GDM1 (cell line): ENCODE measurements around the gene RAB28.
"Not testable (repeated sequence)": the region's sequence is repeated elsewhere in the genome, so short reads cannot be mapped to it uniquely, and the experiment has no call there.

Experiments used
- DNase-seq: peaks from one replicate; lab custom pipeline; 2025; lab: John Stamatoyannopoulos, UW

RAB28 gene

GRCh38 chr4:13449590-13449989 lies 34.5 kb downstream of the RAB28 start:
- DNase-seq, result no peak

GRCh38 chr4:13445841-13446790 lies 38.0 kb downstream of the RAB28 start:
- DNase-seq, result no peak

- DNase-seq, result no peak
These were observed 42.6 kb downstream of the RAB28 start for GRCh38 chr4:13441506-13441905.

DNA sequence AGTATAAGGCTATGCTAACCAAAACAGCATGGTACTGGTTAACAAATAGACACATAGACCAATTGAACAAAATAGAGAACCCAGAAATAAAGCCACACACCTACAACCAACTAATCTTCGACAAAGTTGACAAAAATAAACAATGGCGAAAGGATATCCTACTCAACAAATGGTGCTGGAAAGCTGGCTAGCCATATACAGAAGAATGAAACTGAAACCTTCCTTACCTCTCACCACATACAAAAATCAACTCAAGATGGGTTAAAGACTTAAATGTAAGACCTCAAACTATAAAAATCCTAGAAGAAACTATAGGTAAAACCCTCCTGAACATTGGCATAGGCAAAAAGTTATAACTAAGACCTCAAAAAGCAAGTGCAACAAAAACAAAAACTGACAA lies 47.2 kb downstream of the RAB28 start:
- no peak for DNase-seq

DNA sequence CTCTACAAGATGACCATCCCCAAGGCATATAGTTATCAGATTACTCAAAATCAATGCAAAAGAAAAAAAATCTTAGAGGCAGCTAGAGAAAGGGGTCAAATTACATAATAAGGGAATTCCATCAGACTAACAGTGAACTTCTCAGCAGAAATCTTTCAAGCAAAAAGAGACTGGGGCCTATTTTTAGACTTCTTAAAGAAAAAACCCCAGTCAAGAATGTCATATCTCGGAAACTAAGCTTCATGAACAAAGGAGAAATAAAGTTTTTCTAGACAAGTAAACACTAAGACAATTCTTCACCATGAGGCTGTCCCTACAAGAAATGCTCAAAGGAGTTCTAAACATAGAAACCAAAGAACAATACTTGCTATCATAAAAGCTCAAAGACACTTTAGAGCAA lies 51.7 kb downstream of the RAB28 start:
- no peak for DNase-seq

- DNase-seq, result no peak
These were observed 53.1 kb downstream of the RAB28 start for GRCh38 chr4:13430834-13431568.

DNA sequence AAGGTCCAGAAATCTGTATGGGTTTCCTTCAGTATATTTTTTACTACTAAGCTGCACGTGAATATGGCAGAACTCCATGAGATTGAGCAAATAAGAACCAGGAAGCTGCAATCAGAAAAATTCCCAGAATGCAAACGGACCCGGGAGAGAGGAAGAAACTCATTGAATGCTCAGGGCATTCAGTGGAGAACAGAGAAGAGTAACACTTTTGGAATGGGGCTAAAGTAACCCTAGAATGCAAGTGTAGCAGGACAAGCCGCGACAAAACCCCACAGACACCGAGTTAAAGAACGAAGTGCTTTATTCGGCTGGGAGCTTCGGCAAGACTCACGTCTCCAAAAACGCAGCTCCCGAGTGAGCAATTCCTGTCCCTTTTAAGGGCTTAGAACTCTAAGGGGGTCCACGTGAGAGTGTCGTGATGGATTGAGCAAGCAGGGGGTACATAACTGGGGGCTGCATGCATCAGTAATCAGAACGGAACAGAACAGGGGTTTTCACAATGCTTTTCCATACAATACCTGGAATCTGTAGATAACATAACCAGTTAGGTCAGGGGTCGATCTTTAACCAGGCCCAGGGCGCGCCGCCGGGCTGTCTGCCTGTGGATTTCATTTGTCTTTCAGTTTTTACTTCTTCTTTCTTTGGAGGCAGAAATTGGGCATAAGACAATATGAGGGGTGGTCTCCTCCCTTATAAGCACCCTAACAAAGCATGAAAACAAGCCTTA lies 56.4 kb downstream of the RAB28 start:
- DNase-seq, result no peak

DNA sequence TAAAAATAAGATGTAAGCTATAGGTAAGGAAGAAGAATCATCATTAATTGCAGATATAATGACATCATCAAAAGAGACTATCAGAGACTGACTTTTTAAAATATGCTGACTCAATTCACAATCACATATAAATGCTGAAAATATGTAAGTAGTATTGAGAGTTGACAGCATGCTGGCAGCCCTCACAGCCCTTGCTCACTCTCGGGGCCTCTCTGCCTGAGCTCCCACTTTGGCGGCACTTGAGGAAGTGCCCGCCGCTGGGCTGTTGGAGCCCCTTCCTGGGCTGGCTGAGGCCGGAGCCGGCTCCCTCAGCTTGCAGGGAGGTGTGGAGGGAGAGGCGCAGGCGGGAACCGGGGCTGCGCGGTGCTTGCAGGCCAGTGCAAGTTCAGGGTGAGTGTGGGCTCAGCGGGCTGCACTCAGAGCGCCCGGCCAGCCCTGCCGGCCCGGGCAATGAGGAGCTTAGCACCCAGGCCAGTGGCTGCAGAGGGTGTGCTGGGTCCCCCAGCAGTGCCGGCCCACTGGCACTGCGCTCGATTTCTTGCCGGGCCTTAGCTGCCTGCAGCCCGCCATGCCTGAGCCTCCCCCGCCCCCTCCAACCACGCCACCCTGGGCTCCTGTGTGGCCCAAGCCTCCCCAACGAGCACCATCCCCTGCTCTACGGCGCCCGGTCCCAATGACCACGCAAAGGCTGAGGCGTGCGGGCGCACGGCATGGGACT lies 68.9 kb downstream of the RAB28 start:
- DNase-seq, result no peak

DNA sequence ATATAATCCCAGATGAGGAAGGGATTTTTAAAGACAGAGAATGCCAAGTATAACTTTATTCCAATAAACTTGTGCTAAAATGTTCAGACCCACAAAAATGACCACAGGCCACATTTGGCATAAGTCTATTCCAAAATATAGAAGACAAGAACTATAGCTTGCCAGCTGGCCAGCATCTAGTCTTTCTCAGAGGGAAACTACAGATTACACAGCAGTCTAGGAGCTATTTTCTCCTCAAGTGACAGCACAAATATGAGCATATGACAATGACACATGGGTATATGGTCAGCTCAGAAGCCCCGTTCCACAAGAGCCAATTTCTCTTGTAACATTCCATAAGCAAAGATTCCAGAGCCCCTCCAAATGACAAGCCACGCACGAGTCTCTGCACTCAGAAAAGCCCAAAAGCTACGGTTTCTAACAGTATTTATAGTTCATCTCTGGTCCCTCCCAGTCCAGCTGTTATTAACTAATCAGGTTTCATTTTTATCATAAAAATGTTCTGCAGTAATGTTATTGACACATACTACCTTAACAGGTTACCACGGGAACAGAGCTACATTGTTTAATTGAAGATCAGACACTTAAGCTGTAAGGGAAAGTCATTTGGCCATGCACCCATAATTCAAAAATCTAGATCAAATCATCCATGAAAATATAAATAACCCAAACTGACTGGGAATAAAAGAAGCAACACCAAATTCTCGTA lies 70.3 kb downstream of the RAB28 start:
- DNase-seq, result no peak

DNA sequence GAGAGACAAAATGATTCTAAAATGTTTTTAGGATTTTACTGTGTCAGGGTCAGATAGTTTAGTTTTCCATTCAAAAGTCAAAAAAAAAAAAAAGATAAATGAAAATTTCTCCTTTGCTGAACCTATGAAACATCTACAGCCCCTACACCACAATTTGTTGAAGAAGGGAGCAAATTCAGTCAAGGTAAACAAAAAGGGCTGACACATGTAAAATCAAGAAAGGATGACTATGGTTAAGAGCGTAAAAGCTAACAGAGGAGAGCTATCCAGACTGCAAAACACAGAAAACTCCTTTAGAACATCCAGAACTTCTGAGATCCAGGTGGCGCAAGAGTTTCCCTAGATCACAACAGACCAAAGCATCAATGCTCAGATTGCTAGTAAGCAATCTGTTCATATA lies 72.2 kb downstream of the RAB28 start:
- DNase-seq, result no peak

DNA sequence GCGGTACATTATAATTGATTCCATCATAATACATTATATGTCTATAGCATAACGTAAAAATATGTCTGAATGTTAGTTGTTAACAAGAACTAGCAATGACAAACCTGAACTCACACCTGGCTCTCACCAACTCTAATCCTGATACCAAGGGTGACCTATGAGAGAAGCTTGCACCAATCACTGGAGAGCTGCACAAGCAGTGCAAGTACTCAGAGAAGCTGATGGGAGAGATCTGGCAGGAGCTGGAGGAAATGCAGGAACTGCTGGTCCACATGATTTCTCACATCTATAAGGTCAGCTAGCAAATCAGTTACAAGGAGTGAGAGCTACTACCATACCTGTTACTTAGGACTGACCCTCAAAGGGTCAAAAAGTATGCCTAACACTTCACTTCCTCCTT lies 74.8 kb downstream of the RAB28 start:
- DNase-seq, result no peak

GRCh38 chr4:13406156-13406555 lies 78.0 kb downstream of the RAB28 start:
- DNase-seq, result not testable (repeated sequence)

GRCh38 chr4:13403833-13404232 lies 80.3 kb downstream of the RAB28 start:
- no peak for DNase-seq

DNA sequence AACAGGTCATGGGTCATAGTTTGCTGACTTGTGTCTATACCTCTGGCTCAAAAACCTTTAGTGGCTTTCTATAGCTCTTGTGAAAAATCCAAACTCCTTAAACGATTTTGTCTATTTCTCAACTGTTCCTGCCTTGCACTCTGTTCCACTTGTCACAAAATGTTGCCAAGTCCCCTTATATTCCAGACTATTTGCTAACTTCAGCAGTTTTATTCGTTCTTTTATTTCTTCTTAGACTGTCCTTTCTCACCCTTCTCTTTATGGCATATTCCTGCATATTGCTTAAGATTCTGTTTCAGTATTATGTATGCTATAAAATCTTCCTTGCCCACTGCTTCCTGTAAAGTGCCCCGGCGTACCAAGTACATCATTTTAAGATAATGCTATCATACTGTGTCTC lies 80.8 kb downstream of the RAB28 start:
- no peak for DNase-seq

- no peak for DNase-seq
These were observed 84.9 kb downstream of the RAB28 start for GRCh38 chr4:13399257-13399656.

DNA sequence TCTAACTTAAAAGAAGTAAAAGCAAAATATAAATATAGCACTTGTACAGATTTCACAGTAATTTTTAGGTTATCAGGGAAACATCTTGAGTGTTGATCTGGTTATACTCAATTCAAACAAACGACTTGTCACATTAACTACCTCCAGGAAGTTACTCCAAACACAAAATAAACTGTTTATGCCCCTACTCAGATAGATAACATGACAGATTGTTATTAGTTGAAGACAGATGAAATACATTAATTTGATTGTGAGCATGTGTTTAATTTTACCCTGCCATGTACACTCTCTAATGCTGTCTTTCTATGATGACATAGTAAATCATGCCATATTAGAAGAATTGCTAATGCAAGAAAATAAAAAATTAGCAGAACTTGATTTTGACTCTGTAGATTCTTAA lies 88.0 kb downstream of the RAB28 start:
- no peak for DNase-seq

- DNase-seq, result not testable (repeated sequence)
These were observed 94.2 kb downstream of the RAB28 start for GRCh38 chr4:13389901-13390300.

DNA sequence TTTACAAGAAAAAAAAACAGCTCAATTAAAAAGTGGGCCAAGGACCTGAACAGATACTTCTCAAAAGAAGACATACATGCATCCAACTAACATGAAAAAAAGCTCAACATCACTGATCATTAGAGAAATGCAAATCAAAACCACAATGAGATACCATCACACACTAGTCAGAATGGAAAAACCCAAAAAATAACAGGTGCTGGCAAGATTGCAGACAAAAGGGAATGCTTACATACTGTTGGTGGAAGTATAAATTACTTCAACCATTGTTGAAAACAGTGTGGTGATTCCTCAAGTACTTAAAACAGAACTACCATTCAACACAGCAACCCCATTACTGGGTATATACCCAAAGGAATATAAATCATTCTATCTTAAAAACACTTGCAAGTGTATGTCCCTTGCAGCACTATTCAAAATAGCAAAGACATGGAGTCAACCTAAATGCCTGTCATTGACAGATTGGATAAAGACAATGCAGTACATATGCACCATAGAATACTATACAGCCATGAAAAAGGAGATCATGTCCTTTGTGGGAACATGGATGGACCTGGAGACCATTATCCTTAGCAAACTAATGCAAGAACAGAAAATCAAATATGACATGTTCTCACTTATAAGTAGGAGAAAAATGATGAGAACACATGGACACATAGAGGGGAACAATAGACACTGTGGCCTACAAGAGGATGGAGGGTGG lies 97.6 kb downstream of the RAB28 start:
- DNase-seq, result no peak

DNA sequence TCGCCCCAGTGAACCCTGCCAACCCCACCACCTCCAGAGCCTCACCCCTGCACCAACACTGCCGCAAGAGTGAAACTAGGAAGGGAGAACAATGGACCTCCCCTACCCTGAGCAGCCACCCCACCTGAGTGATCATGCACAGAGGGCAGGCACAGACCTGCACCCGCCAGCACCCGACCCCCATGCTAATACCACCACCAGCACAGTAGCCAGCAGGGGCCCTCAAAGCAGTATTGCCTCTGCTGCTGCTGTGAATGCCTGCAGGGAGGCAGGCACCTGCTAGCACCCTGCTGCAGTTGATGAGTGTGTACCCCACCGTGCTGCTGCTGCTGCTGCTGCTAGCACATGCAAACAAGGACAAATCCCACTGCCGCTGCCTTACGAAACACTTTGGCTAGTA lies 100.1 kb downstream of the RAB28 start:
- DNase-seq, result no peak

DNA sequence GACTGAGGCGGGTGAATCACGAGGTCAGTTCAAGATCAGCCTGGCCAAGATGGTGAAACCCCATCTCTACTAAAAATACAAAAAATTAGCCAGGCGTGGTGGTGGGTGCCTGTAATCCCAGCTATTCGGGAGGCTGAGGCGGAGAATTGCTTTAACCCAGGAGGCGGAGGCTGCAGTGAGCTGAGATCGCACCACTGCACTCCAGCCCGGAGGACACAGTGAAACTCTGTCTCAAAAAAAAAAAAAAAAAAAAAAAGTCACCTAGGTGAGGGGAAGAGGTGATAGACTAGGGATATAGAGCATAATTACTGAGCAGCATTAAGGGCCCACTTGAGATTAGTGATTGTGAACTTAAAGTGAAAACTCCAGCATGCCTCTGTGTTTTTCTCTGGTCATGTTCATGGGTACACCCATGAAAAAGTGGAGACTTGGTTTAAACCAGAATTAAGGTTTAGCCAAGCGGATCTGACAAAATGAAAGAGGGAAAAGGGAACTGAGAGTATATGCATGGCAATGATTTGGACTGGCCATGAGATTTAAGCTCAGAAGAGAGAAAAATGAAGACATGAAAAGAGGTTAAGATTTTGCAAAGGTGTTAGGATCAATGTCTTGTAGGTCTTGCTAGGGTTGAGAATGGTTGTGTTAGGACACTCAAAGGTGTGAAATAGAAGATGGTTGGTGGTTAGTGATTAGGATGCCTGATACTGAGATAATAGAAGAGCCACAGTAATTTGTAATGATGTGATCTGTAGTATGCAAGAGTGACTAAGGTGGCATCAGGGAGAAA lies 105.0 kb downstream of the RAB28 start:
- DNase-seq, result no peak
